HS-5 (cell line): ENCODE results near the gene FAM193A.
"Not testable (repeated sequence)": the region's sequence is repeated elsewhere in the genome, so short reads cannot be mapped to it uniquely, and the experiment has no call there.

Experiments used
- DNase-seq: peaks from one replicate; pipeline ENCODE4 v3.0.0-alpha.2; 2012; ENCODE audit warnings: low read depth

FAM193A gene

GRCh38 chr4:2578106-2578505, 41.7 kb downstream of the FAM193A start:
- DNase-seq = no peak

DNA sequence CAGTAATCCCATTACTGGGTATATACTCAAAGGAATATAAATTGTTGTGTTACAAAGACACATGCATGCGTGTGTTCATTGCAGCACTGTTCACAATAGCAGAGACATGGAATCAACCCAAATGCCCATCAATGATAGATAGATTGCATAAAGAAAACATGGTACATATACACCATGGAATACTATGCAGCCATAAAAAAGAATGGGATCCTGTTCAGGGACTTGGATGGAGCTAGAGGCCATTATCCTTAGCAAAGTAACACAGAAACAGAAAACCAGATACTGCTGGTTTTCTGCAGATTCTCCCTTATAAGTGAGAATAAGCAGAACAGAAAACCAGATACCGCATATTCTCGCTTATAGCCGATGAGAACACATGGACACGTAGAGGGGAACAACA, 43.5 kb downstream of the FAM193A start:
- no peak for DNase-seq

GRCh38 chr4:2583092-2583491, 46.6 kb downstream of the FAM193A start:
- no peak for DNase-seq

DNA sequence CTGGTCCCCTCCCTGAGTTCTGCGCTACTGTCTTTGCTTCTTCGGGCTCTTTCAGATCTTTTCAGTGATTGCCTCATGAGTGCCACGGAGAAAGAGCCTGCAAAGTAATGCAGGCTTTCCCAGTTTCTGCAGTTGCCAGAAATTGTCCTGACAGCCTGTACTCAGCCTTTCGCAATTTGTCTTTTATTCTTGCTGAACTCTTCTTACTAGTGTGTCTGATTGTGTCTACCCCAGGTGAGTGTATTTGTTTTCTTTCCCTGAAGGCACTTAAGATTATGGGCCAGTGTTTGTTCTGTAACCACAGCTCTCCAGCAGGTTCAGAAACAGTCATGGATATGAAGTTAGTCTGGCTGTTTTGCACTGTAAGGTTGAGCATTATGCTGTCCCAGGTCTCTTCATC, 47.1 kb downstream of the FAM193A start:
- no peak for DNase-seq

GRCh38 chr4:2586502-2586901, 50.1 kb downstream of the FAM193A start:
- DNase-seq = no peak

DNA sequence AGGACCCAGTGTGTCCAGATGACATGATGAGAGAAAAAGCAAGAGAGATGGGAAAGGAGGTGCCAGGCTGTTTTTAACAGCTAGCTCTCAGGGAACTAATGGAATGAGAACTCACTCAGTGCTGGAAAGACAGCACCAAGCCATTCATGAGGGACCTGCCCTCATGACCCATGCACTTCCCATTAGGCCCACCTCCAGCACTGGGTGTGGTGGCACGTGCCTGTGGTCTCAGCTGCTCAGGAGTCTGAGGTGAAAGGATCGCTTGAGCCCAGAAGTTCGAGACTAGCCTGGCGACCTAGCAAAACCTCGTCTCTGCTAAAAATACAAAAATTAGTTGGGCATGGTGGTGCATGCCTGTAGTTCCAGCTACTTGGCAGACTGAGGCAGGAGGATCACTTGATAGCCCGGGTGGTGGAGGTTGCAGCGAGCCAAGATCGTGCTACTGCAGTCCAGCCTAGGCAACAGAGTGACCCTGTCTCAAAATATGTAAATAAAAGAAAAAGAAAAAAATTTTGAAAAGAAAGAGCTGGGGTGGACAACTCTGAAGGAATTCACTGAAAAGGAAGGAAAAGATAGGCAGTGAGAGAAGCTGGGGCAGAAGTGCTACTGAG, 50.9 kb downstream of the FAM193A start:
- DNase-seq = no peak

DNA sequence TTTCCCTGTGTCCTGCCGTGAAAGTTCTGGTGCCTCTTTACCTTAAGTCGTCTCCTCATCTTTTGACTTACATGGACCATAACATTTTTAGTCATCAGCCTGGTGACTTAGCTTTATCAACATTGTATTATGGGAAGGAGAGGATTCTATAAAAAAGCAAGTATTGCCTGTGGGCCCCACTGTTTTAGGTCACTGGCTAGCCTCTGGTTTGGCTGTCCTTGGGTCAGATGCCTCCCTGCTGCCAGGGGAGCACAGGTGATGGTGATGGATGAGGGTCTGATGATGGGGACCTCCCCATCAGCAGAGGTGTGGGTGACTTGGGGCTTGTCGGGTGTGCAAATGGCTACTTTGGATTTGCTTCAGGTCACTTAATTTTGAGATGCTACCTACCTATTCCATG, 51.8 kb downstream of the FAM193A start:
- DNase-seq = no peak

DNA sequence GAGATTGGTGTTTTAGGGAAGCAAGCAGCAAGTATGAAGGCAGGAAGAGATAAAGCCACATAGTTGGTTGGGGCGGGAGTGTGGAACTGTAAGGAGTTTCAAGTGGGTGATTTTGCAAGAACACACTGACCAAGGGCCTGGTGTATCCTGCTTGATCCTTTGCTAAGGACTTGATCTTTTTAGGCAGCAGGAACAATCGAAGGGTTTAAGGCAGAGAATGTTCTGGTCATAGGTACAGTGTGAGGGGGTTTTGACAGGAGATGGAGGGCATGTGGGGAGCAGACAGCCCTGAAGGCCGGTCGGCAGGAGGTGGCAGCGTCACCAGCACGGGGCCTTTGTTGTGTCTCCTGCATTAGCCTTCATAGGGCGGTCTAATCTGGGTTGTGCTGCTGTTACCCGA, 54.7 kb downstream of the FAM193A start:
- no peak for DNase-seq

DNA sequence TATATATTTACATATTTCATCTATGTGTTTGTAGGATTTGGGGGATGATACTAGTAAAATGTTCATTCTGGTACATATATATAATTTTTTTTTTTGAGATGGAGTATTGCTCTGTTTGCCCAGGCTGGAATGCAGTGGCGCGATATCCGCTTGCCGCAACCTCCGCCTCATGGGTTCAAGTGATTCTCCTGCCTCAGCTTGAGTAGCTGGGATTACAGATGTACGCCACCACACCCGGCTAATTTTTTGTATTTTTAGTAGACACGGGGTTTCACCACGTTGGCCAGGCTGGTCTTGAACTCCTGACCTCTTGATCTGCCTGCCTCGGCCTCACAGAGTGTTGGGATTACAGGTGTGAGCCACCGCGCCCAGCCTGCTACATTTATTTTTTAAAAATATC, 55.6 kb downstream of the FAM193A start:
- DNase-seq = not testable (repeated sequence)

DNA sequence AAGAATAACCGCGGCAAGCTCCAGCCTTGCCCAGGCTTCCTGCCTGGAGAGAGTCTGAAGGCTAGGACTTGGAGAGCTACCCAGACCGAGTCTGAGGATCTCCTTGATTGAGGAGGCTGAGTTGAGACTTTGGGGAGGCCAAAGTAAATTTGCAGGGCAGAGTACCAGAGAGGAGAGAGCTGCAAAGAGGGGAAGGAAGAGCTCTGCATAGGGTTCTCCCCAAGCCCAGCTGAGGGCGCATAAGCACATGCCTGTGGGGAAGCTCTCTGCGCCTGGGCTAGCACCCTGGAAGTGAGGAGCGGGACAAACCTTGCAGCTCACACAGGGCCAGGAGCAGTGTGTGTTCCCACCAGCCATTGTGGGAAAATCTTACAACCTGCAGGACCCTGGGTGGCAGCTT, 56.1 kb downstream of the FAM193A start:
- DNase-seq = no peak

DNA sequence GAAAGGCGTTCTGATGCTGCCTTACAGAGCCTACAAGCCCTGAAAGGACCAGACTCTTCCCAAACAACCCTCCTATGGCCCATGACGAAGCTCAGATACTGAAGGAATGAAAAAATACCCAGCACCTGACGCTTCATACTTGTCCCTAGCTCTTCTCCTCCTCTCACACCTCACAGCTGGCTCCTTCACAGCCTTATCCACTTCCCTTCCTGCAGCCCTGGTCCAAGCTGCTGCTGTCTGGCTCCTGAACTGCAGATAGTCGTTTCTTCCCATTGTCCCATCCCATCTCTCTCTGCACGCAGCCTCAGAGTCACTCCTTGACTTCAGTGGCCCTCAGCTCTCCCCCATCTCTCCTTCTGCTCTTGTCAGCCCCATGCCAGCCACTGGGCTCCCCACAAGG, 56.6 kb downstream of the FAM193A start:
- DNase-seq = no peak

DNA sequence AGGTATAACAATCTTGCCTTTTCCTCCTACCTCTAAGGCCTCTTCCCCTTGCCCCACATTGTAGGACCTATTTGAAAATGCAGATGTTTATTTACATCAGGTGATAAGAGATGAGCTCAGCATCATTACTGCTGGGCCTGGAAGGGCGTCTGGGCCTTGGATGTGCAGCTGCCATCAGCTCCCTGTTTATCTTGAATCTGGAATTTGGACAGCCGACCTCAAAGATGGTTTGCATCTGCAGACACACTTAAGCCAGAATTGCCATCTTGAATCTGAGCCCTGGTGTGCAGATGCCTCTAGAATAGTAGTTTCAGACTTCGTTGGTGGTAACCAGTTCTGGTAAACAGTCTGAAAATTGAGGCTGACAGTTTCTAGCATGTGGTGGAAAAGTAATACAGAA, 59.0 kb downstream of the FAM193A start:
- no peak for DNase-seq

- no peak for DNase-seq
These were observed 59.6 kb downstream of the FAM193A start for GRCh38 chr4:2595952-2596552.

GRCh38 chr4:2596611-2597010, 60.2 kb downstream of the FAM193A start:
- DNase-seq = no peak

DNA sequence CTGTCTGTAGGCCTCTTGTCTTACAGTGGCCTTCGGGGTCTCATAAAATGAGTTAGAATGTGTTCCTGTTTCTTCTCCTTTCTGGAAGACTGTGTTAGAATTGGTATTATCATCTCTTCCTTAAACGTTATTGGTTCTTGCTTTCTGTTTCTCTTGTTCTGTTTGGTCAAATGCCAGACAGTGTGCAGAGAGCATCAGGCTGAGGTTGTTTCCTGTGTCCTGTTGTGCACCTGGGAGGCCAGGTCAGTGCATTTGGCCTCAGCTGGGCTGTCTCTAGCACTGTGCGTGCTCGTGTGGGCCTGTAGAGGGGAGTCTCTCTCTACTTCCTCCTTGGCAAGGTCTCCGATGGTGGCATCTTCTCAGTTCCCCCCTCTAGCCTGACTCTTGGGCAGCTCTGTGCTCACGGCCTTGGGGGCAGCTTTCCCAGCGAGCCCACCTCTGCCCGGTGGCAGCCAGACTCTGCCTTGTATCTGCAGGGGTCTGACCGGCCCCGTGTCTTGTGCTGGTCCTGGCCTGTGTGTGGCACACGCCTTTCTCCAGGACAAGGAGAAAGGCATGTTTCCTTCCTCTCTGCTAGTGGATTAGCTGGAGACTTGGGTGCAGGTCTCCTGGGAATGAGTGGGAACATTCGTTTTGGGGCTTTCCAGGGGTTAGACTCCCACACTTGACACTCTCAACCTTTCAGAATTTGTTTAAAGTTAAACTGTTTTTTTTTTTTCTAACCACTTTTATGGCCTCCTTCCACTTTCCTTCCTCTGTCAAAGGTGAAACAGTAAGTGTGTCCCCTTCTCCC, 62.3 kb downstream of the FAM193A start:
- DNase-seq = no peak

GRCh38 chr4:2599304-2599654, 62.8 kb downstream of the FAM193A start:
- no peak for DNase-seq

- no peak for DNase-seq
These were observed 64.4 kb downstream of the FAM193A start for GRCh38 chr4:2600878-2601277.

DNA sequence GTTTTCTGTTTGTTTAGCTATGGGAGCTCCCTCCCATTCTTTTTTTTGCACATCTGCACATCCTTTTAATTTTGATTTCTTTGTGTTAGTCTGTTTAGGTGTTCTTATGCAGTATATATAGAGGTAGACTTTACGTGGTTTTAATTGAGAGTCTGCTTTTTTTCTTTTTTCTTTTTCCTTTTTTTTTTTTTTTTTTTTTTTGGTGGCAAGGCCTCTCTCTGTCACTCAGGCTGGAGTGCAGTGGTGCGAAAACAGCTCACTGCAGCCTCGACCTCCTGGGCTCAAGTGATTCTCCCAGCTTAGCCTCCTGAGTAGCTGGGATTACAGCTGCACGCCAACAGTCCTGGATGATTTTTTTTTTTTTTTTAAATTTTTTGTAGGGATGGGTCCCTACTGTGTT, 68.2 kb downstream of the FAM193A start:
- DNase-seq = no peak

- no peak for DNase-seq
These were observed 70.6 kb downstream of the FAM193A start for GRCh38 chr4:2606960-2607506.

GRCh38 chr4:2607822-2608221, 71.4 kb downstream of the FAM193A start:
- DNase-seq = no peak

GRCh38 chr4:2608291-2608690, 71.8 kb downstream of the FAM193A start:
- DNase-seq = no peak

DNA sequence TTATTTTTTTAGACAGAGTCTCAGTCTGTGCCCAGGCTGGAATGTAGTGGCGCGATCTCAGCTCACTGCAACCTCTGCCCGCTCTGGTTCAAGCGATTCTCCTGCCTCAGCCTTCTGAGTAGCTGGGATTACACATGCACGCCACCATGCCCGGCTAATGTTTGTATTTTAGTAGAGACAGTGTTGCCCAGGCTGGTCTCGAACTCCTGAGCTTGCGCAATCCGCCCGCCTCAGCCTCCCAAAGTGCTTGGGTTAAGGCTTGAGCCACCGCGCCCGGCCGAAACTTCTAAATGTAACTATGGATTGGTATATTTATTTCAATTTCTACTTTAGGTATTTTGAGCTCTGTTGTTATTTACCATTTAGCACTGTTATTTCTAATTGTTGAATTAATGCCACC, 79.4 kb downstream of the FAM193A start:
- DNase-seq = no peak

DNA sequence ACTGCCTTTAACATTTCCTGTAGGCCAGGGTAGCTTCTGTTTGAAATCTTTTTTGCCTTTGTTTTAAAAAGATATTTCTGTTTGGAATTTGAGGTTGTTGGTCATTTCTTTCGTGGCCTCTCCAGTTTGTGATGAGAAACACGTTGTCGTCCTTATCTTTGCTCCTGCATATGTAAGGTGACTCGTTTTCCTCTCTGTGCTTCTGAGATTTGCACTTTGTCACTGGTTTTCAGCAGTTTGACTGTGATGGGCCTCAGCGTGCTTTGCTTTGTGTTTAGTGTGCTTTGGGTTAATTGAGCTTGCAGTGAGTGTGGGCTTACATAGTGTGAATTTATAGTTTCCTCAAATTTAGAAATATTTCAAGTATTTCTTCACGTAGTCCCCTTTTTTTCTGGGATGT, 81.5 kb downstream of the FAM193A start:
- no peak for DNase-seq
